NCI-H1105 (cell line): Measurements from ENCODE around the gene PGF.

ENCODE experiments used
- DNase-seq: peaks from one replicate; lab custom pipeline; 2025; lab: John Stamatoyannopoulos, UW

PGF gene

DNA sequence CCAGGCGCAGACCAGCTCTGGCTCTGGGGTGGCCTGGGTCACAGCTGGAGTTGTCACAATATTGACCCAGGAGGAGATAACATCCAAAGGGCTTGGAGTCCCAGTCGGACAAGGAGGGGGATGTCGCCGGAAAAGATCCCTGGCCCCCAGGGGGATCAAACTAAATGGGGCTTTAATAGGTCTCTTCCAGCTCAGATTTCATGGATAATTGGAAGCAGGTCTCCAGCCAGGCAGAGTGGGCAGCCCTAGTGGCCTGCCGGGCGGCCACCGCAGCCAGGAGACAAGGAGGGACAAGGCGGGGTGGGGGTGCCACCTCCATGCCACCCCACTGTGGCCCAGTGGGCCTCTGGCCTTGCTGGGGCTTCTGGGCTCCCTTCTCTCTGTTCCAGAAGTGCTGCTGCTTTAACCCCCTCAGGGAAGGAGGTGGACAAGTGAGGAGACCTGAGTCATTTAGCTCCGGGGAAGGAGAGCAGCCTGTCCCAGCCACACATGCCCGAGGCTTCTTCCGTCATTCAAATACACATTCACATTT is 23.1 kb upstream of the PGF start:
- DNase-seq, result no peak

- no peak for DNase-seq
Measured at GRCh38 chr14:74977901-74978385, 22.5 kb upstream of the PGF start.

DNA sequence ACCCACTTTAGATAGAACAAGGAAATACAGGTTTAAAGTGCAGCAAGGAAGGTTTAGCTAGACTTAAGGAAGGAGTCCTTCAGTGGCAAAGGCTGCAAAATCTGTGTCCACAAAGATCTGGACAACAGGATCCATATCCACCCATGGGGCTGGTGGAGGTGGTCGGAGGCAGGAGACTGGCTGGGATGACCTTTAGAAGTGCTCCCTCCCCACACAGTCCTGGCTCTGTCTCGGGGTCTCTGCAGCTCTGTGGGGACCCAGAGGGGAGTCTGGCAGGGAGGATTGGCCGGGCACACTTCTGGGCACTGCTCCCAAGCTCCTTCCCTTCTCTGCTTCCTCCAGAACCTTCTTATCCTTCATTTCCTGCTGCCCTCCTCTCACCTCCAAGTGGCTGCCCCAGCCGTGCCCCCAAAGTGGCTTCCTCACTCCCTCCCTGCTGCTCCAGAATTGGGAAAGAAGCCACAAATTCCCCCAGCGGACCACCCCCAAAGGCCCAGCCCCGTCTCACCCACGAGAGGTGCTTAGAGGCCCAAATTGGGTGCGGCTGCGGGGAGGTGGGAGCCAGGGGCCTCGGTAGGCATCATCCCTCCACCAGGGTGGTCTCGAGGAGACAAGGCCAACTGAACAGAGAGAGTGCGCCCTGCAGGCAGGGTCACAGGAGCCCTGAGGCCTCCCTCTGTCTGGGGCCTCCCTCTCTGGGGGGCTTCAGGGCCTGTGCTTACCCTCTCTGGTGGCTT is 21.9 kb upstream of the PGF start:
- DNase-seq, result no peak

DNA sequence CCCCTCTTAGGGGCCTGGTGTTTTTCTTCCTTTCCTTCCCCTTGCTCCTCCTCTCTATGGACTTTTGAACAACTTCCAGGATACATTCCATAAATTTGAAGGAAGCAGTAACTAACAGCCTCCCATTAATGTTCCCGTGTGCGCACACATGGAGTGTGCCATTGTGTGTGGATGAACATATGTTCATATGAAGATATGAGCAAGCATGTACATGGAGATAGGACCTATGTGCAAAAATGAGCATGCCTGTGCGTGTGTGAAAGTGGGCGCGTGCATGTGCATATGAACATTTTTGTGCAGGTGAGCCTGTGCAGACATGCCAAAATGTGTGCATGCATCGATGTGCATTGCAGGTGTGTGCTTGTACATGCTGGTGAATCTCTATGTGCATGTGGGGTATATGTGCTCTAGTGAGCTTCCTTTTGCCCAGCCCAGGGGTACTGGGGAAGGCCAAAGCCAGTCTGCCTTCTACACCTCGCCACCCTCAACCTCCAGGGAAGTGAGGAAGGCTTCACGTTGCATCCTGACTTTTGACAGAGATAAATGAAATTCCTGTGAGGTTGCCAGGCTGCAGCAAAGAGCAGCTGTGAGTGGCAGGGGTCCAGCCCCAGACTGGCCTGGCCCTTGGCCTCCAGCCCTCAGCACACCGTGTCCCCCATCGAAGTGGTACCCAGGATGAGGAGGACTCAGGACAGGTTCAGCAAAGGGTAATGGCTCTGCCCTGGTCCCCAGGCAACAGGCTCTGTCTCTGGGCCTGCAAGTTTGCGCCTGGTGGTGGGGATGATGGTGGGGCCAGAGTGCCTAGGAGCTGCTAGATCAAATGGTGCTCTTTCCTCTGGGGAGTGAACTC is 21.1 kb upstream of the PGF start:
- DNase-seq, result no peak

DNA sequence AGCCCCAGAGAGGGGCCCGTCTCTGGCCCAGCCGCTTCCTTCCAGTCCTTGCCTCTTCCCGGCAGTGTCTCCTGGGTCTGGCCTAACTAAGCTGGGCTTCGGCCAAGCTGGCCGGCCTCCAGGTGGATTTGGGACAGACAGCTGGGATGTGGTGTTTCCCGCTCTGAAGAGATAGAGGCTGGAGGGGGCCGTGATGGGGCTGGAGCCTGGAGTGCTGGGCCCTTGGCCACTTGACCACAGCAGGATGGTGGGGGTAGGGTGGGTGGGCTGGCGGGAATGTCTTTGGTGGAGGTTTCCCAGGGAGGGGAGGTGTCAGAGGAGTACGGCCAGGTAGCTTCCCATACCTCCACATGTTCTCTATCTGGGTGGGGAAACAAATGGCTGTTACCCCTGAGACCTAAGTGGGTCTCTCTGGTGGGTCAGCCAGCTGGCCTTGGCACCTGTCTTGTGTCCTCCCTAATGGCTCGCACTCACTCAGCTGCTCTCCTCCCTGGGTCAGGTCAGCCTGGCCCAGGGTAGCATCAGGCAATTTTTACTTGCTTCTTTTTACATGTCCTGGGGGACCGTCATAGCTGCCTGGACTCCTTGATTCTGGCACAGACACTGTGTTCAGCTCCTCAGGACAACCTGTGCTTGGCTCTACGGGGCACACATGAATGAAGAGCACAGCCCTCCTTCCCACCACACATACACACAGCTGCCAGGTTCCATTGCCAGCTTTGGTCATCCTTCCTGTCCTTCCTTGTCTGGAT is 19.8 kb upstream of the PGF start:
- no peak for DNase-seq

DNA sequence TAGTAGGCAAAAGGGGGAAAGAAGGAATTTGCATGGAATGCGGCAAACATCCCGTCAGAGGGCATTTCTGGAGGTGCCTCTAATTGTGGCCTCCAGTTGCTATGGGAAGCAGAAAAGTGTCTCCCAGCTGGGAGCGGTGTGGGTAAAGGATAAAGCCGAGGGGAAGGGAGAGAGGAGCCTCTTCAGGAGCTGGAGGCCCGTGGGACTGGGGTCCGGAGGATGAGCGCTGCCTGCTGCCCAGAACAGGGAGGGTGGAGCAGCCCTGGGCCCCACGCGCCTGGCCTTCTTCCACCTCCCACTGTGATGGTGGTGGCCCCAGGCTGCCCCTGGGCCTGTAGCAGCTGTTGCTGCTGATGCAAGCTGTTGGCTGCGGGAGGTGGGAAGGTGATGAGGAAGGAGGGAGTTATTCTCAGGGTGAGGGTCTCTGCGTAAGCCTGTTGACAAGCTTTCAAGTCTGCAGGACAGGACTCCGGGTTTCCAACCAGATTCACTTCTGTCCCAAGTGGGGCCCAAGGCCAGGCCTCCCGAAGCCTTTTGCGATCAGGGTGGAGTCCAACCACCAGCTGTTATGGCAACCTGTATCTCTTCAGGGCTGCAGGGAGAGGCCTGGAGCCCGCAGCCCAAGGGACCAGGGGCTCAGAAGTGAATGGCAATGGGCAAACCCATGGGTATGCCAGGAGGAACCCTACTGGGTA is 19.1 kb upstream of the PGF start:
- no peak for DNase-seq

DNA sequence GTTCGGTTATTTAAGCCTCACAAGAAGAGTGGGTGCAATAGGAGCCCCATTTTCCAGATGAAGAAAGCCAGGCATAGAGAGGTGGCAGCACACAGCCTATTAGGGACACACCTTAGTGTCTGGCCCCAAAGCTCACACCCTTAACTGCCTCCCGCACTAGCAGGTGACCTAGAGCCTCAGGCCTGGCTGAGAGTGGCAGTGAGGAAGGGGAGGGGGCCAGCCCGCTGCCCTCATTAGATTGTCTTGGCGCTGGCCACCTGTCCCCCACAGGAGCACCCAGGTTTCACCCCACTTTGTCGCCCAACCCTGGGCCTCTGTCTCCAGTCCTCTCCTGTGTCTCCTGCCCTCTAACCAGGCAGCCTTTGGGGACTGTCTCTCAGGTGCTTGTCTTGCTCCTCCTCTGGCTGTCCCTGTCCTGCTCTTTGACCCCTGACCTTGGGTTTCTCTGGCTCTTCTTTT is 18.5 kb upstream of the PGF start:
- no peak for DNase-seq

GRCh38 chr14:74973003-74973653 is 17.7 kb upstream of the PGF start:
- DNase-seq, result no peak

GRCh38 chr14:74968811-74969210 is 13.4 kb upstream of the PGF start:
- DNase-seq, result no peak

DNA sequence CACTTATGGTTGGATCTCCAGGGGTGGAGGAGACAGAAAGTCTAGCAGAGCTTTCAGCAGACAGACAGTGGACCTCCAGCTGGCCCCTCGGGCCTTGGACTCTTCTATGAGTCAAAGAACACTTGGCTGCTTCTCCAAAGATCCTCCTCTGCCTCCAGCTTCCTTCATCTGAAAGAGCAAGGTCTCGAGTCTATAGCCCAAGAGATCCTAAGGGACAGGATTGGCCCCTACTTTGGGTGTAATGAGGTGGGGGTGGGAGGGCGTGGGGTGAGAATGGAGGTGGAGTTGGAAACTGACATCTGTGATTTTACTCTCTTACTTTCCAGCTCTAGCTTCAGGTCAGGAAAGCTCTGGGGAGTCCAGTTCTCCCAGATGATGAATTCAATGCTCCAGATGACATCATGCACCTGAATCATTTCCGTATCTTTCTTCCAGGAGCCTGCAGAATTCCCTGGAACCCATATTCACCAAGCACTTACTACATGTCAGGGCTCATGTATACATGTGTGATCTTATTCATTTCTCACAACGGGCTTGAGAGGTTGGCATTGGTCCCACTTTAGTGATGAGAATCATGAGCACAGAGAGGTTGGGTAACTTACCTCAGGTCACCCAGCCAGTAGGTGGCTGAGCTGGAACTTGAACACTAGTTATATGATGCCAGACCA is 10.2 kb upstream of the PGF start:
- DNase-seq, result no peak

- no peak for DNase-seq
Measured at GRCh38 chr14:74964787-74965485, 9.5 kb upstream of the PGF start.

DNA sequence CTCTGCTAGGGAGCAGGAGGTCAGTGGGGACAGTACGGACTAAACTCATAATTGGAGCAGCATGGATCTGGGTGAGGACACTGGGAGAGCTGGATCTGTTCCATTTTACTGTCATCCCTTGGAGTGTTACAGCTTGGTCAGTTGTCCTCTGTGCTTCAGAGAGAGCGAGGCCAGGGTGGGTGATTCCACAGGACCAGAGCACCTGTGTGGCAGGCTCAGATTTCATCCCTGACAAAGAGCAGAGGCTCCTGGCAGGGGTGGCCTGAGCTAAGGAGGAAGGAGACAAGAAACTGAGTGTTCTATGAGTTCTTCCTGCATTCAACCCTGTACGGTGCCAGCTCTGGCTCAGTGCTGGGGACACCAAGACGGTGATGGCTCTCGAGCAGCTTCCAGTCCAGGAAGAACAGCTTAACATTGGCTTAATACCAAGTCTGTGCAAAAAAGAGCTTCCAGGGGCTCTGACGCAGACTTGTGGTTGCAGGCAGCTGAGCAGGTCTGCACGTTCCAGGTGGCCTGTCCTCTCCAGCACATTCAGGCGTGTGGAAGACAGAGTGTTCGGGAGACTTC is 8.4 kb upstream of the PGF start:
- no peak for DNase-seq

GRCh38 chr14:74963178-74963704 is 7.8 kb upstream of the PGF start:
- no peak for DNase-seq

DNA sequence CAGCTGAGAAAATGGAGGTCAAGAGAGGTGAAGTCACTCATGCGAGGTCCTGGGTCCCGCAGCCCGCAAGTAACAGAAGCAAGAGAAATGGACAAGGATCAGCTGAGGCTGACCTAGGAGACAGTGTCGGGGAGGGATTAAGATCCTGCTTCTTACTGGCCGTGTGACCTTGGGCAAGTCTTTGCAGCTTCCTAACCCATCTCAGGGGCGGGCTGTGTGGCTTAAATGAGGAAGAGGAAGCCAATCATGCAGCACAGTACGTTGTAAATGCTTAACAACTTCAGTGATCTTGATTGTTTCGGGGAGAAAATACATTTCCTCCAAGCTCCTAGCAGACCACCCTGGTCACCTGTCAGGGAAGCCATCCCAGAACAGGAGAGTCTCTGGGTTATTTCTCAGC is 7.1 kb upstream of the PGF start:
- no peak for DNase-seq

- no peak for DNase-seq
Measured at GRCh38 chr14:74962046-74962445, 6.6 kb upstream of the PGF start.

DNA sequence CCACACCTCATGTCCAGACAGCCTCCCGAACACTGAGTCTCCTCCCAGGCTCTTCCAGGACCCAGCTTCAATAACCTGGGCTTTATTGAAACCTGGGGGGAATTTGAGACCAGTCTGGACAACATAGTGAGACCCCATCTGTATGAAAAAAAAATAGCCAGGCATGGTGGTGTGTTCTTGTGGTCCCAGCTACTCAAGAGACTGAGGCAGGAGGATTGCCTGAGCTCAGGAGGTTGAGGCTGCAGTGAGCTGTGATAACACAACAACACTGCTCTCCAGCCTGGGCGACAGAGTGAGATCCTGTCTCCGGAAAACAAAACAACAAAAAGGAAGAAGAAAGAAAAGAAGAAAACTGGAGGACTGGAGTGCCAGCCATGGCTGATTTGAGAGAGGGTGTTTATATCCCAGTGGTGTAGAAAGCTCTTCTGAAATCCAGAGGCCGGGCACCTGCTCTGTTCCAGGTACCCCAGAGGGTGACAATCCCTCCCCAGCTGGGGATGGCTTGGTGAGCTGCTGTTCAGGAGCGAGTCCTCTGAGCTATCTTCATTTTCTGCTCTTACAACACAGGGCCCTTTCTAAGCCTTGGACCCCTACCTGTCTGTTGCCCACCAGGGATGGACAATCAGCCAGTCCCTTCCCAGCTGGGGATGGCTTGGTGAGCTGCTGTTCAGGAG is 6.0 kb upstream of the PGF start:
- DNase-seq, result no peak

GRCh38 chr14:74960736-74961135 is 5.3 kb upstream of the PGF start:
- no peak for DNase-seq

GRCh38 chr14:74959596-74960180 is 4.3 kb upstream of the PGF start:
- no peak for DNase-seq
